ENCODE results near the gene ARF6. TPM values are rescaled to one million over a fixed set of nuclear protein-coding genes. Genes with fewer than 3 reads are reported as not detected.

The ARF6 gene
- total RNA-seq, 1 experiment from 2014 or later, result 63.2 TPM

GRCh38 chr14:49851813-49852212 lies 41.1 kb upstream of the ARF6 start:
- peak overlapping the region; percentile 92 for H3K27ac ChIP-seq (ENCODE audit: low read length)
- H3K36me3 ChIP-seq (ENCODE audit: control insufficient read depth, insufficient read depth, low read length), result peaks cover 16% of the 10 kb centered on the region
- ChIA-PET POLR2A (interaction anchor here (0.6 kb wide), 1 partner anchor 183 kb away, joined by 3 read pairs; no protein-coding TSS in a partner anchor), CTCF (interaction anchor here (0.7 to 1.3 kb wide), 2 partner anchors 9 to 217 kb away, joined by 3 to 5 read pairs; partner anchors contain the start of gene DNAAF2)
- no peaks in the 10 kb centered on the region for H3K9me3 ChIP-seq (ENCODE audit: control insufficient read depth, insufficient read depth, low read depth, low read length)
- TF ChIP-seq REST (IDR thresholded peaks at IDR 0.05; ENCODE audit: insufficient read depth in 1 of 2, low read depth in 2 of 2, low read length in 1 of 2) (no peak), POLR2AphosphoS5 (IDR thresholded peaks at IDR 0.05; ENCODE audit: low read depth, low read length) (no peak), CTCF (IDR thresholded peaks at IDR 0.05) (no peak), TCF7L2 (IDR thresholded peaks at IDR 0.05; ENCODE audit: low read depth, low read length) (no peak), SIN3A (IDR thresholded peaks at IDR 0.05; ENCODE audit: borderline replicate concordance, insufficient read depth, low read depth, low read length) (no peak)
- no peak for DNase-seq (ENCODE audit: low read depth, low spot score)
- no peaks in the 10 kb centered on the region for H3K27me3 ChIP-seq (ENCODE audit: control insufficient read depth, insufficient read depth, low read length)
- in situ Hi-C loops (cut with HindIII; ENCODE audit: low pct_unique_long_range_greater_than_20kb, low sequenced_read_pairs), result no loop called here
- no peak for ATAC-seq
- peak overlapping the region; percentile 80 to 97 for H3K4me3 ChIP-seq (ENCODE audit: low read depth in 2 of 2, low read length in 2 of 2)
- intact Hi-C loops (cut with micrococcal nuclease; ENCODE audit: unreplicated experiment), result no loop called here
- H3K4me1 ChIP-seq (ENCODE audit: control insufficient read depth, insufficient read depth, low read length), result peaks cover 7% of the 10 kb centered on the region; the same call in 1 of the 2 replicates
- no TSS peak for BruUV-seq (replicated peaks)

GRCh38 chr14:49852301-49853157 lies 40.4 kb upstream of the ARF6 start, which contains the start of gene NEMF:
NEMF (minus strand) TSS chr14:49852788; CDS start chr14:49852753, 35 bp downstream.
- TSS peak; percentile 41 for BruUV-seq (replicated peaks)
- peaks cover 16% of the 10 kb centered on the region for H3K36me3 ChIP-seq (ENCODE audit: control insufficient read depth, insufficient read depth, low read length)
- DNase-seq (ENCODE audit: low read depth, low spot score), result peak; percentile 86
- peak within 1 kb of the TSS; percentile 80 to 97 for H3K4me3 ChIP-seq (ENCODE audit: low read depth in 2 of 2, low read length in 2 of 2)
- no peaks in the 10 kb centered on the region for H3K27me3 ChIP-seq (ENCODE audit: control insufficient read depth, insufficient read depth, low read length)
- intact Hi-C loops (cut with micrococcal nuclease; ENCODE audit: unreplicated experiment), result no loop called here
- POLR2A ChIA-PET, result no interaction called here
- peak within 1 kb of the TSS; percentile 92 for H3K27ac ChIP-seq (ENCODE audit: low read length)
- CTCF ChIA-PET, result interaction anchor here (0.7 to 1.7 kb wide), 4 partner anchors 10 to 273 kb away, joined by 3 to 5 read pairs (median 3); partner anchors contain the start of gene DNAAF2
- H3K4me1 ChIP-seq (ENCODE audit: control insufficient read depth, insufficient read depth, low read length), result peaks cover 7% of the 10 kb centered on the region; the same call in 1 of the 2 replicates
- in situ Hi-C loops (cut with HindIII; ENCODE audit: low pct_unique_long_range_greater_than_20kb, low sequenced_read_pairs), result no loop called here
- ATAC-seq, result peak; percentile 87
- no peaks in the 10 kb centered on the region for H3K9me3 ChIP-seq (ENCODE audit: control insufficient read depth, insufficient read depth, low read depth, low read length)
- TF ChIP-seq POLR2AphosphoS5 (IDR thresholded peaks at IDR 0.05; ENCODE audit: low read depth, low read length) (peak; percentile 85), CTCF (IDR thresholded peaks at IDR 0.05) (peak; percentile 83), REST (IDR thresholded peaks at IDR 0.05; ENCODE audit: insufficient read depth in 1 of 2, low read depth in 2 of 2, low read length in 1 of 2) (no peak), TCF7L2 (IDR thresholded peaks at IDR 0.05; ENCODE audit: low read depth, low read length) (peak; percentile 15; the same call in 1 of the 2 replicates), SIN3A (IDR thresholded peaks at IDR 0.05; ENCODE audit: borderline replicate concordance, insufficient read depth, low read depth, low read length) (0 out of 2 replicates have a peak, but pooled peaks have one; percentile 68)

All from Panc1 (cell line).